ENCODE measurements around the gene PTPRB. TPM values are rescaled to one million over a fixed set of nuclear protein-coding genes. Genes with fewer than 3 reads are reported as not detected.
"Not testable (repeated sequence)": the region's sequence is repeated elsewhere in the genome, so short reads cannot be mapped to it uniquely, and the experiment has no call there.

The PTPRB gene
- polyA plus RNA-seq, 12 donors = 9.1 to 19.8 (median 16.9) TPM; not detected in 1

DNA sequence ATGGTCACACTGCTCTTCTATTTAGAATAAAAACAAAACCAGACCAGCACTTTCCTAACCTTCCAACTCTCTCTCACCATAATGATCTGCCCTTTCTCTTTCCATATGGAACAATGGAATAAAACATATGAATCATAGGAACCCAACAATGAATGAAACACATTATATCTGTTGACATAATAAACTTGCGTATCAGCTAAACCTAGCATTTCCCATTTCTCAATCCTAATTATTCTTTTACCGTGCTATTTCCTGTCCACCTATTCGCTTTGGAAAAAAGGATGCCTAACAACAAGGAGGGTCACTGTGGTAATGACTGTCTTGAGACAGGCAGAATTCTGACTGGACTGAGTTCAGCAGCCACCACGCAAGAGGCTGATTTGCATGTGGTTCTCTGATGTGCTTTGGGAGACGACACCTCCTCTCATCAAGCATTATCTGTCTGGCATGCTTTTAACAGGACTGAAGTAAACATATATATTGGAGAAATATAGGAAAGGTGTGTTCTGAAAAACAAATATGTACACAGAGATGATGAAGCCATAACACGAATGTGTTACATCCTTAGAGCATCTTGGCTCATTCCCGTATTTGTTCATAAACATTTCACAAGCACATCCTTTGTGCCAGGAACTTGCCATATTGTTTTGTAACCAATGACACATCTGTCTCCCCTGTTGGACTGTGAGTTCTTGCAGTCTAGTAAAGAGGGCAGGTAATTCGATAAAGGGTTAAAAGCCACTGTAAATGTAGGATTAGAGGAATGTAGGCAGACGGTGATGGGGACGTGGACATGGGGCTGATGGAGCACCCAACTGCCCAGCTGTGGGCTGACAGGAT lies 87.7 kb downstream of the PTPRB start:
- DNase-seq = no peak

- DNase-seq = peak; percentile 23
Observed at GRCh38 chr12:70543444-70543843, 93.8 kb downstream of the PTPRB start.

GRCh38 chr12:70540996-70541395 lies 96.2 kb downstream of the PTPRB start:
- no peak for DNase-seq

GRCh38 chr12:70536650-70537049 lies 100.6 kb downstream of the PTPRB start:
- DNase-seq = no peak

GRCh38 chr12:70535896-70536374 lies 101.3 kb downstream of the PTPRB start:
- DNase-seq = no peak

- no peak for DNase-seq
Observed at GRCh38 chr12:70534466-70534865, 102.8 kb downstream of the PTPRB start.

DNA sequence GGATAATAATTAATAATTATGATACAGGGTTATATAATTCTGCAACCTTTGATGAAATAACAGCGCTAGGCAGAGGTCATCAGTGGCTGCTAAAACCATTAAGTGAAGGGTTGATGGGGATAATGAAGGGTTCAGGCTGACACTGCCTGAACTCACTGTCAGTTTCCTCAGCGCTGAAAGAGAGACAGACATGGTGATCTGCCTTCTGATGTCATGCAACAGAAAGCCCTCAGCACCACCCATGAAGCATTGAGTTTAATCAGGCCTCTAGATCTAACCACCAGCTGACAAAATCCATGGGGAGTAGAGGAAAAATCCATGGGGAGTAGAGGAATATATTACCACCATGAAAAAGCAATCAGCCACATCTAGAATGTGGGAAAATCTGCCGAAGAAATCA lies 107.6 kb downstream of the PTPRB start:
- DNase-seq = no peak

- DNase-seq = no peak
Observed at GRCh38 chr12:70520847-70521246, 116.4 kb downstream of the PTPRB start.

DNA sequence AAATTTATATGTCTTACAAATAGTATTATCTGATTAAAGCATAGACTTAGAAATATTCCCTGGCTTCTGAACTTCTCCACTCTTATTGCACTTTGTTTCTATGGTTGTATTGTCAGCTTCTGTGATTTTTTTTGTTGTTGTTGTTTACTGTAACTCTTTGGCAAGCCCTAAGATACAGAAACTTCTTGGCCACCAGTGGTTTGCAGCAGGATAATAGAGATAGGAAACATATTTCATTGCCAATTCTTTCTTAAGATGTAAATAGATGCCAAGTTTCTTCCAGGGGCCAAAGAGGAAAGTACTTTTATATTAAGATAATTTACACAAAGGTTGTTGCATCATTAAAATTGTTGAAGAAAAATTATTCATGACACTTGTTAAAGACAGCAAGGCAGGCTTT lies 123.8 kb downstream of the PTPRB start:
- no peak for DNase-seq

DNA sequence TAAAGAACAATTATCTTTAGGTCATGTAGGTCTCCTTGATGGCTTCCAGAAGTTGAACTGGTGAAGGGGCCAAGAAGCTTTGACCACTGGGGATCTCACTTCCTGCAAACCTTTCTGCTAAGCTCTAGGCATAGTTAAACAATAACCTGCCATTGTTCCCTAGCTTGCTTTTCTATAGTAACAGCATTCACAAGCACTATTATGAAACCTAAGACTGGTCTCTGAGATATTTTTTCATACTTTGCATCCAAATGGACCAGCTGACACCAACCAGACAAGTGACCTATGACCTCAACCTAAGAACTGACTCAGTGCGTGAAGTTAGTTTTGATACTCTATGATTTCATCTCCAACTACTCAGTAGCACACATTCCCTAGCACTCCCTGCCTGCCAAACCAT lies 129.1 kb downstream of the PTPRB start:
- DNase-seq = no peak

DNA sequence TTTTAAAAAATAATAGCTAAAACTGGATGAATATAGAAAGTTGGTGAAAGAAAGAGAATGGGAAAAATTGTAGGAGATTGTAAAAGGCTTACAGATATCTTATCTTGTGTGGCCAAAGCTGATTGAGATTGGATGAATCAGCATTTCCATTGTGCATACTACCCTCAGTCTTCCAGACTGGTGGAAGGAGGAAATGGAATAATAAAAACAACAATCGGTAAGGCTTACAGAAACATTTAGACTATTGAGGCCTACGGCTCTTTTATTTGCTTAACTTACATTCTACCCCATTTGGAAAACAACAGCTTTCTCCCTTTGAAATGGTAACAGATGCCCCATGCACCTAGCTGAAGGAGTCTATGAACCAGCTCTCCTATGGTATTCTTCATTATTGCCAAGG lies 129.8 kb downstream of the PTPRB start:
- no peak for DNase-seq

GRCh38 chr12:70497508-70497907 lies 139.7 kb downstream of the PTPRB start:
- no peak for DNase-seq

GRCh38 chr12:70492904-70493303 lies 144.3 kb downstream of the PTPRB start:
- not testable (repeated sequence) for DNase-seq

DNA sequence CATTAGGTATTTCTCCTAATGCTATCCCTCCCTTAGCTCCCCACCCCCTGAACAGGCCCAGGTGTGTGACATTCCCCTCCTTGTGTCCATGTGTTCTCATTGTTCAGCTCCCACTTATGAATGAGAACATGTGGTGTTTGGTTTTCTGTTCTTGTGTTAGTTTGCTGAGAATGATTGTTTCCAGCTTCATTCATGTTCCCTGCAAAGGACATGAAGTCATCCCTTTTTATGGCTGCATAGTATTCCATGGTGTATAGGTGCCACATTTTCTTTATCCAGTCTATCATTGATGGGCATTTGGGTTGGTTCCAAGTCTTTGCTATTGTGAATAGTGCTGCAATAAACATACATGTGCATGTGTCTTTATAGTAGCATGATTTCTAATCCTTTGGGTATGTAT lies 146.3 kb downstream of the PTPRB start:
- DNase-seq = not testable (repeated sequence)

- no peak for DNase-seq
Observed at GRCh38 chr12:70487440-70487839, 149.8 kb downstream of the PTPRB start.

DNA sequence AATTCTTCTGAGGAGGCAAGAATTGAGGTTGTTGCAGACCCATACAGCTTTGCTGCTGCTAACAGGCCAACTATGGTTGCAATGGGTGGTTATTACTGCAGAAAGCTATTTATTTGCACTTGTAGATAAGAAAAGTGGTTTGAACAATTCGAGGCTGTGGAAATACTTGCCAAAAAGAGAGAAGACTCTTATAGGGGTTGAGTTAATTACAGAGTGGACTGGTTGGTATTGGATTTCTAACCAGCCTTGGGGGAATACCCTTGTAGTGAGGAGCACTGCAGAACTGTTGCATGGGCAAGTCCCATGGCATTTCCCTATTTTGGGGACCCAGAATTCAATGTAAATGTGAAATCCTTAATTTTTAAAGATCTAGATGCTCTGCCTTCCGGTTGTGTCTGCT lies 150.6 kb downstream of the PTPRB start:
- no peak for DNase-seq

DNA sequence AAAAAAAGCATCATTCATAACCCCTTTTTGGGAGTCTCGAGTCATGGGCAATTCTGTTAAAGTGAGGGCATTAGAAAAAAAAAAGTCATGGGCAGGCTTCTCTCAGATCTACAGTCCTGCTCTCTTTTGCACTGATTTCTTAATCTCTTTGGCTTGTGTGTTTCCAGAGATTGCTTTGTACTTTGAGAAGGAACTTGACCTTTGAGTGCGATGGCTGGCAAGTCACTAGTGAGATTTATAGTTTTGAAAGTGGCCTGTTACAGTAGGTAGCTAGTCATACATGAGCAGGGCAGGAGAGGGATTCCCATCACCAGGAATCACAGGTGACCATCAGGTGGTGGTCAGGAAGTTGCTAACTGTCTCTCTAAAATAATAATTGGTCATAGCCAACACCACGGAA lies 151.5 kb downstream of the PTPRB start:
- no peak for DNase-seq

DNA sequence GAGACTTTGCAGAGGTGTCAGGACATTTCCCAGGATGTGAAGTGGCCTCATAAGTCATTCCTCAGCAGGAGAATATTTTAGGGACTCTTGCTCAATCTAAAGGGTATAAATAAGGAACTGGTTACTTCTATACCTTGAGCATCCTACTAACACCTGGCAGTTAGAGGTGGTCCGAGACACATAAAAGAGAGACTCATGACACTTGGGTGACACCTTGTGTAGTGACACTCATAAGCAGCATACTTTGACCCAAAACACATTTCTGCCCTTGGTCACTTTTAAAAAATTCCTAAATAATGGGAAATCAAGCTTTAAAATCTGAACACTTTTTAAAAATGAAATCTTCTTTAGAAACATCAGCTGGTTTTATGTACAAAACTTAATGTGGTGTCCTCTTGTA lies 152.8 kb downstream of the PTPRB start:
- no peak for DNase-seq

DNA sequence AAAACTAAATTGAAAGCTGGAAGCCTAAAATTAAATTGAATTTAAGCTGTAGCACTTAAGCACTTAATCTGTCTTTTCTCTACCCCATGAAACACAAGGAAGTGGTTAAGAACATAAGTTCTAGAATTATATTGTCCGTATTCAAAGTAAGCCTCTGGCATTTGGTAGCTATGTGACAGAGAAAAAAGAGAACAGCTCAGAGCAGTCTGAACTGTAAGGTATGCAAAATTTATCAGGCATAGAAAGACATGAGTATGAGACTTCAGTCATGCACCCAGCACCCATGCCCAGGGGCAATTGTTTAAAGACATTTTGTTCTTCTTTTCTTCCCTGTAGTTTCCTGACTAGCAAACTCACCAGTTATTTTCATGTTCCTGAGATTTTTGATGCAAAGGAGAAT lies 154.5 kb downstream of the PTPRB start:
- DNase-seq = no peak

DNA sequence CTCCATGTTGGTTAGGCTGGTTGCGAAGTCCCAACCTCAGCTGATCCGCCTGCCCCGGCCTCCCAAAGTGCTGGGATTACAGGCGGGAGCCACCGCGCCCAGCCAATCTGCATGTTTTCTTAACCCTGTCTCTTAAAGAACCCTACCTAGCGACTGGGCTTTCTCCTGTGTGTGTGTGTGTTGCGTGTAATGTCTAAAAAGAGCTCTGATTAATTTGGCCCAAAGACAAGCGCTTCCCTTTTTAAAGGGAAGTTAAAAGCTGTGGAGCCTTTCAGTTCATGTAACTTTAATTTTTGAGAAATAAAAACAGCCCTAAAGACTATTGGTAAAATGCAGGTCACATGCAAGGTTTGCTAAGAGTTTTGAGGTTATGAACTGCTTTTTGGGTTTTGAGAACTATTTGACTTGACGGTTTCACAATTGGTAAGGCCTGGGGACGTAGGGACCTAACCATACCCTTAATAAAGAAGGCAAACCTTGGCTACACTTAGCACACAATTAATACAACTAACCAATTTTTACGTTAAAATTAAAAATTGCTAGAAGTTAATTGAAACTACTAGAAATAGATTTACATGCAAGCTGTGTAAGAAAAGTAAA lies 167.9 kb downstream of the PTPRB start:
- DNase-seq = no peak

DNA sequence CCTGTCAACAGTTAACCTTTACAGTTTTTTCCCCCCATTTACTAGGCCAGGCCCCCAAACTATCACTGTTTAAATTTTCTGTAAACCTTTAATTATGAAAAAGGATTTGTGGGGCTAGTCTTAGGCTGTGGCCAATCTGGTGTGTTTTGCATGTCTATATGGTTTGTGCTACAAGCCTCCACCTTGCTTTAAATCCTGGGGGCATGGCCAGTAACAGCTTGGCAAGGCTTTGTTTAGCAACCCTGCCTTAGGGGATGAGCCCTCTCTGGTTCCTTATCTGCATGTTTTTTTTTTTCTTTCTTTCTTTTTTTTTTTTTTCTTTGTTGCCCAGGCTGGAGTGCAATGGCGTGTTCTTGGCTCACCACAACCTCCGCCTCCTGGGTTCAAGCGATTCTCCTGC lies 168.5 kb downstream of the PTPRB start:
- no peak for DNase-seq

GRCh38 chr12:70467918-70468733 lies 169.1 kb downstream of the PTPRB start:
- no peak for DNase-seq

DNA sequence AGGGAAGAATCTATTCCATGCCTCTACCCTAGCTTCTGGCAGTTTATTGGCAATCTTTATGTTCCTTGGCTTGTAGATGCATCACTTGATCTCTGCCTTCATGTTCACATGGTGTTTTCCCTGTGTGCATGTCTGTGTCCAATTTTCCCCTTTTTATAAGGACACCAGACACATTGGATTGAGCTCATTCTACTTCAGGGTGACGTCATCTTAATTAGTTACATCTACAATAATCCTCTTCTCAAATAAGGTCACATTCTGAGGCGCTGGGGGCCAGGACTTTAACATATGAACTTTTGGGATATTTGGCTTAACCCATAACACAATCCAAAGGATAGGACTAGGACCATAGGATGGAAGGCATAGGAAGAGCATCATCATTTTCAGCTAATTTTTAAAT lies 169.8 kb downstream of the PTPRB start:
- DNase-seq = no peak
